Diencephalon (tissue), 1 donor: ENCODE results near the gene NET1. TPM values are rescaled to one million over a fixed set of nuclear protein-coding genes. Genes with fewer than 3 reads are reported as not detected.

Experiments used
- total RNA-seq: library from RNA; depleted of rRNA; stranded (reverse); fragments of >200 nt; gene quantifications from one replicate; pipeline ENCODE4 v1.2.3, GENCODE V29; 2014

NET1 gene, protein sequence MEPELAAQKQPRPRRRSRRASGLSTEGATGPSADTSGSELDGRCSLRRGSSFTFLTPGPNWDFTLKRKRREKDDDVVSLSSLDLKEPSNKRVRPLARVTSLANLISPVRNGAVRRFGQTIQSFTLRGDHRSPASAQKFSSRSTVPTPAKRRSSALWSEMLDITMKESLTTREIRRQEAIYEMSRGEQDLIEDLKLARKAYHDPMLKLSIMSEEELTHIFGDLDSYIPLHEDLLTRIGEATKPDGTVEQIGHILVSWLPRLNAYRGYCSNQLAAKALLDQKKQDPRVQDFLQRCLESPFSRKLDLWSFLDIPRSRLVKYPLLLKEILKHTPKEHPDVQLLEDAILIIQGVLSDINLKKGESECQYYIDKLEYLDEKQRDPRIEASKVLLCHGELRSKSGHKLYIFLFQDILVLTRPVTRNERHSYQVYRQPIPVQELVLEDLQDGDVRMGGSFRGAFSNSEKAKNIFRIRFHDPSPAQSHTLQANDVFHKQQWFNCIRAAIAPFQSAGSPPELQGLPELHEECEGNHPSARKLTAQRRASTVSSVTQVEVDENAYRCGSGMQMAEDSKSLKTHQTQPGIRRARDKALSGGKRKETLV
- total RNA-seq: 34.8 TPM

DNA sequence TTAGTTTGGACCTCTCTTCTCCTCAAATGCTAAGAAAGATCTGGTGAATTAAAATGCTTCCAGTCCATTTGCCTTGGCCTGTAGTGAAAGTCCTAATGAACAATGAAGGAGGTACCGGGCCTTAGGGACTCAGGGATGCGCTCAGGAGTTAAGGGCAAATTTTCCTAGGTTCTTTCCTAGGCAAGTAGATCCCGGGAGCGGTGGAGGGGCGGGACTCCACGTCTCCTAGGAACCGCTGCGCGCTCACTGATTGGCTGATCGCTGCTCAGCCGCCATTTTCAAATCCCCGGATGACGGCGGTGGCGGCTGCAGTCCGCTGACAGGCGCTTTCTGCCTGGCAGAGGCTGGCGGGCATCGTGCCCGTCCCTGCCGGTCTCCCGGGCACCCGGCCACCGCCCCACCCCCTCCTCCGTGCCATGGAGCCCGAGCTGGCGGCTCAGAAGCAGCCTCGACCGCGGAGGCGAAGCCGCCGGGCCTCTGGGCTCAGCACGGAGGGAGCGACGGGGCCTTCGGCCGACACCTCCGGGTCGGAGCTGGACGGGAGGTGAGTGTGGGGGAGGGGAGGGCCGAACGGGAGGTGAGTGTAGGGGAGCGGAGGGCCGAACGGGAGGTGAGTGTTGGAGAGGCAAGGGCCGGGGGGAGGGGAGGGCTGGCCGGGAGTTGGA is at the start of gene NET1:
TSS of gene NET1 (plus strand) at position 281 of the 665 bp plus-strand sequence. CDS start at position 417, 136 bp downstream.

DNA sequence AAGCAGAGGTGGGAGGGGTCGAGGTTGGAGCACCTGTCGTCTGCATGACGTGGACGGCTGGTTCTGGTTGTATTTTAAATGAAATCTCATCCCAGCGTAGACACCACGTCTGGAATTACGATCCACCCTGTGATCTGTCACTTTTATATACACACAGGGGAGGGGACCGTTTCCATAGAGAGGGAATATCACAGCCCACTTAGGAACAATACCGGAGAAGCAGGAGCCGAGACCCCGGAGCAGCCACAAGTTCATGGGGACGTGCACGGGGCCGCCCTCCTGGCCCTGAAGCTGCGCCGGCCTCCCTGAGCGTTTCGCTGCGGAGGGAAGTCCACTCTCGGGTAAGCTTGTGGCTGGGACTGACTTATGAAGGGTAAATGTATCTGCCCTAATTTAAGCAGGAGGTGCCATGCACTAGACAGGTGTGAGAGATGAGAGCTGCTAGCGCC is 47.4 kb upstream of the NET1 start, which contains the start of gene UCN3:
TSS of gene UCN3 (plus strand) at position 77 of the 449 bp plus-strand sequence. CDS start 8,755 bp downstream, outside the sequence.

DNA sequence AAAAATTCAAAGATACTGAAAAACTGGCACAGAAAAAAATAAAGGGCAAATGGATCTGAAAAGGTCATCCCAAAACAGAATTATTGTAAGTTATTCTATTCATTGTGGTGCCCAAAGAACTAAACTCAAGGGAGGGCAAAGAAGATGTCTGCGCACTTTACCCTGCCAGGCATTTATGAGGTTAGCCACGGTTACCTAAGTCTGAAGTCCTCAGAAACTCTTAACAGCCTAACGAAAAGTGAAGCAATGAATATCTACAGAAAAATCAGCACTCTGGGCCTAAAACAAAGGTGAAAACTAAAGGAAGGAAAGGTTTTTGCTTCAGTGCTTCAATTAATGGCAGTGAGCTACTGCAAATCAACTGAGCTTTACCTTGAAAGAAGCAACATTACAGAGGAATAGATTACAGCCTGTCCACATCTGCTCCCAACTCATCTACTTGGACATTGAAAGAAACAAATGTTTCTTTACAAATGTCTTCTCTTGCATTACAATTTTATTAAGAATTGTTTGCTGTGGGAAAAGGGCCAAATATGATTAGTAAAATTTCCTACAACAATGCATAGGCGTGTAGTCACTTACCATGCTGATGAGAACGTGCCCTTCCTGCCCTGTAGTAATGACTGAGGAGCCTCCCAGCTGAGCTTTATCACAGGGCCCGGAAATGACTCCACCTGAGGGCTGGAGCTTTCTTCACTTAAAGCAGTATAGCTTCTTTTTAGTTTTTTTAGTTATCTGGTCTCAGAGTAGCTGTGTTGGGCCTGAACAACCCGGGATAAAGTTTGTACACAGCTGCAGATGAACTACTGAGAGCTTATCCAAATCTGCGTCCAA is 7.9 kb upstream of the NET1 start, which contains the start of gene TUBAL3:
TSS of gene TUBAL3 (minus strand) at position 621 of the 834 bp plus-strand sequence. CDS start at position 585, 36 bp downstream.

DNA sequence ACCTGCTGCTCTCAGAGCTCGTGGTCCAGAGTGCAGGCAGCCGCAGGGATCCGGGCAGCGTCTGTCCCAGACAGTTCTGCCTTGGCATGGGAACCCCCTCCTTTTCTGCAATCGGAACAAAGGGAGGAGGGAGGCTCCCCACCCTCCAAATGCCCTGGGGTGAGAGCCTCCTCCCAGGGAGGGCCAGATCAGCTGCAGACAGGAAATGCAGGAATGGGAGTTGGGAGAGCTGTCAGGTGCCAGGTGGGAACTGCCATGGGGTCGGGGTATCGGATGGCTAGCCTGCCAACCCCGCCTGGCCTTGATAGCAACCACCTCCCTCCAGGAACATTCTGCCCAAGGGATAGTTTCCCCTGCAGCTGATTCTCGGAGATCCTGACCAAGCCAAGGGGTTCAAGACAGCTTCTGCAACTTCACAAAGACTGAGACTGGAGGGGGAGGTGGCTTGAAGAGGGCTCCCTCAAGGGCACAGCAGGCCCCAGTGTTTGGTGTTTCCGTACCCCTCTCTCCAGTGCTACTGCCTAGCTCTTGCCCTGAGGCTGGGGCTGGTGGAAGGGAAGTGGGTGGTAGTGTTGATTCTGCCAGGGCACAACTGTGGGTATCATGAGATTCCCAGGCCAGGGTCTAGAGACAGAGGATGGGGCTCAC is 87.3 kb downstream of the NET1 start, which contains the start of gene CALML5:
TSS of gene CALML5 (minus strand) at position 78 of the 648 bp plus-strand sequence. CDS start 132 bp downstream, outside the sequence.

Other genes starting within 250 kb of the NET1 start
- not detected for gene AKR1C8, start 227.4 kb upstream of the NET1 start, total RNA-seq
- gene AKR1C4, start 215.7 kb upstream of the NET1 start, total RNA-seq: not detected
- gene UCN3, start 47.6 kb upstream of the NET1 start, total RNA-seq: not detected
- gene TUBAL3, start 7.7 kb upstream of the NET1 start, total RNA-seq: not detected
- not detected for gene CALML5, start 87.0 kb downstream of the NET1 start, total RNA-seq
- 0.69 TPM for gene CALML3, start 112.4 kb downstream of the NET1 start, total RNA-seq